ENCODE measurements around the gene PRKCB.

- TF ChIP-seq NANOG (IDR thresholded peaks at IDR 0.05; ENCODE audit: borderline replicate concordance) (no peak), POLR2AphosphoS5 (IDR thresholded peaks at IDR 0.05; ENCODE audit: low read depth) (no peak), CTCF (conservative IDR thresholded peaks at IDR 0.05; ENCODE audit: low read depth in 2 of 2) (no peak), EZH2 (IDR thresholded peaks at IDR 0.05; ENCODE audit: low read depth, unreplicated experiment) (no peak), JUNB (IDR thresholded peaks at IDR 0.05; ENCODE audit: unreplicated experiment) (no peak), REST (IDR thresholded peaks at IDR 0.05; ENCODE audit: unreplicated experiment) (no peak), EZH2phosphoT487 (IDR thresholded peaks at IDR 0.05; ENCODE audit: unreplicated experiment) (no peak)
Measured at GRCh38 chr16:24191876-24192402, 356.2 kb downstream of the PRKCB start.
